Fibroblast of peridontal ligament (primary cell): ENCODE results near the gene ATP8B4.

Source experiments
- DNase-seq: peaks from one replicate; pipeline ENCODE4 v3.0.0-alpha.2; 2010; ENCODE audit errors: extremely low read depth

ATP8B4 gene

GRCh38 chr15:49814709-49815108, 304.3 kb downstream of the ATP8B4 start:
- DNase-seq: no peak

- DNase-seq: no peak
Measured at GRCh38 chr15:49813625-49814024, 305.4 kb downstream of the ATP8B4 start.

GRCh38 chr15:49810720-49811119, 308.3 kb downstream of the ATP8B4 start:
- DNase-seq: peak; percentile 51

GRCh38 chr15:49809894-49810609, 309.0 kb downstream of the ATP8B4 start:
- peak; percentile 11 for DNase-seq

GRCh38 chr15:49808341-49808740, 310.7 kb downstream of the ATP8B4 start:
- DNase-seq: no peak
